HEK293 (cell line): ENCODE measurements around the gene BRD2.
A peak's percentile ranks its signal among the peaks of the same experiment; 100 is the strongest.

ENCODE experiments used
- CTCF ChIA-PET: fragments of 350-600 bp; formaldehyde crosslinking; extraction: SDS; loops from one replicate; lab custom pipeline; 2021; ENCODE audit warnings: antibody characterized with exemption; lab: Yijun Ruan, JAX
- POLR2A ChIA-PET: fragments of 300-600 bp; formaldehyde crosslinking; extraction: SDS; loops from one replicate; lab custom pipeline; 2020; ENCODE audit warnings: antibody characterized with exemption, inconsistent platforms; lab: Yijun Ruan, JAX
- H3K27ac ChIP-seq: fragments of 200-500 bp; sonication (Bioruptor generic); 2 replicates; pipeline ENCODE4 v1.5.1; 2014; ENCODE audit warnings: low read depth, low read length, control low read depth, inconsistent platforms; ENCODE audit errors: extremely low read depth
- H3K36me3 ChIP-seq, 2 experiments: fragments of 200-500 bp in 1 of 2; sonication (Bioruptor generic) in 1 of 2; 1 replicate in 1 of 2; 2 replicates in 1 of 2; pipeline ENCODE4 v1.5.1; 2014 to 2017; ENCODE audit warnings: inconsistent platforms in 2 of 2, low read length in 2 of 2; ENCODE audit not compliant: control insufficient read depth in 2 of 2, insufficient read depth in 1 of 2
- H3K4me1 ChIP-seq: fragments of 200-500 bp; sonication (Bioruptor generic); 2 replicates; pipeline ENCODE4 v1.5.1; 2014; ENCODE audit warnings: mild to moderate bottlenecking, low read length, inconsistent platforms; ENCODE audit not compliant: control insufficient read depth, insufficient read depth
- H3K4me3 ChIP-seq: 2 replicates; pipeline ENCODE4 v1.5.1; 2011; ENCODE audit warnings: low read depth, mild to moderate bottlenecking, control low read depth, low read length, moderate library complexity
- H3K9me3 ChIP-seq: fragments of 200-500 bp; sonication (Bioruptor generic); 2 replicates; pipeline ENCODE4 v1.5.1; 2014; ENCODE audit warnings: low read depth, low read length, inconsistent platforms; ENCODE audit not compliant: control insufficient read depth, insufficient read depth
- BCL11B ChIP-seq: fragments of 450-650 bp; formaldehyde crosslinking; IDR thresholded peaks from 2 replicates; pipeline ENCODE4 v1.5.1; 2016; ENCODE audit warnings: low read depth, missing biosample characterization, missing genetic modification characterization
- GFI1B ChIP-seq: fragments of 450-650 bp; formaldehyde crosslinking; IDR thresholded peaks from 2 replicates; pipeline ENCODE4 v1.5.1; 2016; ENCODE audit warnings: missing biosample characterization, missing genetic modification characterization
- GLI4 ChIP-seq: fragments of 450-650 bp; formaldehyde crosslinking; IDR thresholded peaks from 2 replicates; pipeline ENCODE4 v1.5.1; 2016; ENCODE audit warnings: missing biosample characterization, missing genetic modification characterization
- GLIS1 ChIP-seq: fragments of 450-650 bp; formaldehyde crosslinking; IDR thresholded peaks from 2 replicates; pipeline ENCODE4 v1.5.1; 2016; ENCODE audit warnings: missing biosample characterization, missing genetic modification characterization
- HOXC10 ChIP-seq: sonication (generic); formaldehyde crosslinking; IDR thresholded peaks from 2 replicates; pipeline ENCODE4 v1.8.1; 2023; ENCODE audit warnings: mild to moderate bottlenecking, missing genetic modification reagents
- SCRT1 ChIP-seq: fragments of 450-650 bp; formaldehyde crosslinking; IDR thresholded peaks from 2 replicates; pipeline ENCODE4 v1.5.1; 2016; ENCODE audit warnings: missing biosample characterization, missing genetic modification characterization, borderline replicate concordance
- SP3 ChIP-seq: fragments of 450-650 bp; formaldehyde crosslinking; IDR thresholded peaks from 2 replicates; pipeline ENCODE4 v1.5.1; 2016; ENCODE audit warnings: missing biosample characterization, missing genetic modification characterization
- YY2 ChIP-seq: fragments of 450-650 bp; formaldehyde crosslinking; IDR thresholded peaks from 2 replicates; pipeline ENCODE4 v1.5.1; 2016; ENCODE audit warnings: missing biosample characterization, missing genetic modification characterization
- ZBTB8A ChIP-seq: fragments of 450-650 bp; formaldehyde crosslinking; IDR thresholded peaks from 2 replicates; pipeline ENCODE4 v1.5.1; 2016; ENCODE audit warnings: missing biosample characterization, missing genetic modification characterization
- ZNF302 ChIP-seq: fragments of 450-650 bp; formaldehyde crosslinking; IDR thresholded peaks from 2 replicates; pipeline ENCODE4 v1.5.1; 2016; ENCODE audit warnings: missing biosample characterization, missing genetic modification characterization, low read depth
- ZNF324 ChIP-seq: fragments of 450-650 bp; formaldehyde crosslinking; IDR thresholded peaks from 2 replicates; pipeline ENCODE4 v1.5.1; 2016; ENCODE audit warnings: missing biosample characterization, missing genetic modification characterization
- ZNF335 ChIP-seq: fragments of 450-650 bp; formaldehyde crosslinking; conservative IDR thresholded peaks from 2 replicates; pipeline ENCODE4 v1.5.1; 2016; ENCODE audit warnings: missing biosample characterization, missing genetic modification characterization
- ZNF341 ChIP-seq: fragments of 450-650 bp; formaldehyde crosslinking; IDR thresholded peaks from 2 replicates; pipeline ENCODE4; 2016; ENCODE audit warnings: low read depth, missing biosample characterization, missing genetic modification characterization
- ZNF423 ChIP-seq: fragments of 450-650 bp; formaldehyde crosslinking; IDR thresholded peaks from 2 replicates; pipeline ENCODE4 v1.5.1; 2016; ENCODE audit warnings: missing biosample characterization, missing genetic modification characterization
- ZNF501 ChIP-seq: fragments of 450-650 bp; formaldehyde crosslinking; IDR thresholded peaks from 2 replicates; pipeline ENCODE4 v1.5.1; 2016; ENCODE audit warnings: missing biosample characterization, missing genetic modification characterization
- ZNF561 ChIP-seq: fragments of 450-650 bp; IDR thresholded peaks from 2 replicates; pipeline ENCODE4 v1.5.1; 2018; ENCODE audit warnings: missing biosample characterization, missing genetic modification characterization, borderline replicate concordance
- ZNF623 ChIP-seq: fragments of 450-650 bp; formaldehyde crosslinking; IDR thresholded peaks from 2 replicates; pipeline ENCODE4 v1.5.1; 2016; ENCODE audit warnings: missing biosample characterization, missing genetic modification characterization
- ZNF629 ChIP-seq: fragments of 450-650 bp; formaldehyde crosslinking; IDR thresholded peaks from 2 replicates; pipeline ENCODE4 v1.5.1; 2017; ENCODE audit warnings: missing biosample characterization, missing genetic modification characterization
- ZNF785 ChIP-seq: fragments of 450-650 bp; formaldehyde crosslinking; IDR thresholded peaks from 2 replicates; pipeline ENCODE4 v1.5.1; 2016; ENCODE audit warnings: missing biosample characterization, missing genetic modification characterization
- ZNF843 ChIP-seq: fragments of 450-650 bp; formaldehyde crosslinking; IDR thresholded peaks from 2 replicates; pipeline ENCODE4 v1.5.1; 2016; ENCODE audit warnings: missing biosample characterization, missing genetic modification characterization
- ZSCAN30 ChIP-seq: fragments of 450-650 bp; IDR thresholded peaks from 2 replicates; pipeline ENCODE4 v1.5.1; 2018; ENCODE audit warnings: missing biosample characterization, mild to moderate bottlenecking, missing genetic modification characterization, moderate library complexity
- TF ChIP-seq, protein P1 (sequence below): fragments of 450-650 bp; formaldehyde crosslinking; IDR thresholded peaks from 2 replicates; pipeline ENCODE4 v1.5.1; 2017; ENCODE audit warnings: missing biosample characterization, missing genetic modification characterization
- TF ChIP-seq, protein P2 (sequence below): fragments of 450-650 bp; formaldehyde crosslinking; conservative IDR thresholded peaks from 2 replicates; pipeline ENCODE4 v1.5.1; 2016; ENCODE audit warnings: low read depth, missing biosample characterization, missing genetic modification characterization
- TF ChIP-seq, protein P3 (sequence below): fragments of 450-650 bp; formaldehyde crosslinking; IDR thresholded peaks from 2 replicates; pipeline ENCODE4 v1.5.1; 2016; ENCODE audit warnings: missing biosample characterization, missing genetic modification characterization
- TF ChIP-seq, protein P4 (sequence below): fragments of 450-650 bp; formaldehyde crosslinking; IDR thresholded peaks from 2 replicates; pipeline ENCODE4 v1.5.1; 2016; ENCODE audit warnings: missing biosample characterization, missing genetic modification characterization

BRD2 gene

DNA sequence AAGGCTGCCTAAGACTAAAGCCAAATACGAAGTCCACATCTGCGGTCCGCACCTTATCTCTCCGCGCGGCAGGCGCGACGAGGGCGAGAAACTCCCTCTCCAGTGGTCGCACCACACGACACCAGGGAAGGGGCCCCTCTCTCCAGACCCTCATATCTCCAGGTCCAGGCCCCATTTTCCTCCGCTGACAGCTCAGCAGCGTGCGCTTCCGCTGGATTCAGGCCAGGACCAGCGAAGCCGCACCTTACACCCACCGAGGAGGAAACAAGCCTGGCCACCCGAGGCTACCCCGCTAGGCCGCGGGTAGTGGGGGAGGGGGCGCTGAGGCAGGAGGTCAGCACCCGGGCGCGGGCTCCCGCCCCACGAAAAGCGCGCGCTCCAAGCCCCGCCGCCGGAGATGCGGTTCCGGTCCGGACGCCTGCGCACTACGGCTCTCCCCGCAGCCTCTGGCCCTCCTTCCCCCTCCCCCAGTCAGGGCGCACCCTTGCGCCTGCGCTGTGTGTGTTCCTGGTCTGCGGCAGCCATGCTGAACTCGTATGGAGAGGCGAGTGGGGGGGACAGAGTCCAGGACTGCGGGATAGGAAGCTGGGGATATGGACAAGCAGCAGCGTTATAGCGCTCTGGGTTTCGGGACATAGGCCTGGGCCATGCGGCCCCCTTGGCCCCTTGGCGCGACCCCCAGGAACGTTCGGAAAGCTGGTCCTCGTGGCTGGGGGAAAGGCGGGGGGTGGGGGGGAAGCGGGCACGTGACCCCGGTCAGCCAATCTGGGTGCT is at the start of gene BRD2:
BRD2 (plus strand) TSS at position 502 of the 774 bp plus-strand sequence. CDS start 4,305 bp downstream, outside the sequence.
- H3K27ac ChIP-seq: peak within 1 kb of the TSS; percentile 99
- ChIA-PET POLR2A (interaction anchor here (0.5 to 11.3 kb wide), 13 partner anchors 9 to 1134 kb away, joined by 3 to 405 read pairs (median 9); partner anchors contain the start of genes HLA-DMA and HLA-DMB), CTCF (interaction anchor here (0.6 to 18.0 kb wide), 20 partner anchors 9 to 180 kb away, joined by 3 to 344 read pairs (median 5); partner anchors contain the start of genes HLA-DMA, PSMB9, TAP1 and TAP2)
- peaks cover 11% of the 10 kb centered on the region for H3K4me1 ChIP-seq
- H3K36me3 ChIP-seq: peaks cover 2 to 24% of the 10 kb centered on the region in 2 experiments; a peak in 2 of 3 replicates
- no peaks in the 10 kb centered on the region for H3K9me3 ChIP-seq
- peak within 1 kb of the TSS; percentile 85 for H3K4me3 ChIP-seq
- TF ChIP-seq, protein P1, sequence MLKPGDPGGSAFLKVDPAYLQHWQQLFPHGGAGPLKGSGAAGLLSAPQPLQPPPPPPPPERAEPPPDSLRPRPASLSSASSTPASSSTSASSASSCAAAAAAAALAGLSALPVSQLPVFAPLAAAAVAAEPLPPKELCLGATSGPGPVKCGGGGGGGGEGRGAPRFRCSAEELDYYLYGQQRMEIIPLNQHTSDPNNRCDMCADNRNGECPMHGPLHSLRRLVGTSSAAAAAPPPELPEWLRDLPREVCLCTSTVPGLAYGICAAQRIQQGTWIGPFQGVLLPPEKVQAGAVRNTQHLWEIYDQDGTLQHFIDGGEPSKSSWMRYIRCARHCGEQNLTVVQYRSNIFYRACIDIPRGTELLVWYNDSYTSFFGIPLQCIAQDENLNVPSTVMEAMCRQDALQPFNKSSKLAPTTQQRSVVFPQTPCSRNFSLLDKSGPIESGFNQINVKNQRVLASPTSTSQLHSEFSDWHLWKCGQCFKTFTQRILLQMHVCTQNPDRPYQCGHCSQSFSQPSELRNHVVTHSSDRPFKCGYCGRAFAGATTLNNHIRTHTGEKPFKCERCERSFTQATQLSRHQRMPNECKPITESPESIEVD: no peak
- no peak for TF ChIP-seq HOXC10
- peak; percentile 69; the same call in 1 of the 2 replicates for TF ChIP-seq ZNF785 (tag by site-specific recombination)
- peak; percentile 70; the same call in 1 of the 2 replicates for TF ChIP-seq BCL11B
- peak; percentile 74 for TF ChIP-seq ZNF843 (tag by site-specific recombination)
- TF ChIP-seq SP3: peak; percentile 65
- TF ChIP-seq, protein P2, sequence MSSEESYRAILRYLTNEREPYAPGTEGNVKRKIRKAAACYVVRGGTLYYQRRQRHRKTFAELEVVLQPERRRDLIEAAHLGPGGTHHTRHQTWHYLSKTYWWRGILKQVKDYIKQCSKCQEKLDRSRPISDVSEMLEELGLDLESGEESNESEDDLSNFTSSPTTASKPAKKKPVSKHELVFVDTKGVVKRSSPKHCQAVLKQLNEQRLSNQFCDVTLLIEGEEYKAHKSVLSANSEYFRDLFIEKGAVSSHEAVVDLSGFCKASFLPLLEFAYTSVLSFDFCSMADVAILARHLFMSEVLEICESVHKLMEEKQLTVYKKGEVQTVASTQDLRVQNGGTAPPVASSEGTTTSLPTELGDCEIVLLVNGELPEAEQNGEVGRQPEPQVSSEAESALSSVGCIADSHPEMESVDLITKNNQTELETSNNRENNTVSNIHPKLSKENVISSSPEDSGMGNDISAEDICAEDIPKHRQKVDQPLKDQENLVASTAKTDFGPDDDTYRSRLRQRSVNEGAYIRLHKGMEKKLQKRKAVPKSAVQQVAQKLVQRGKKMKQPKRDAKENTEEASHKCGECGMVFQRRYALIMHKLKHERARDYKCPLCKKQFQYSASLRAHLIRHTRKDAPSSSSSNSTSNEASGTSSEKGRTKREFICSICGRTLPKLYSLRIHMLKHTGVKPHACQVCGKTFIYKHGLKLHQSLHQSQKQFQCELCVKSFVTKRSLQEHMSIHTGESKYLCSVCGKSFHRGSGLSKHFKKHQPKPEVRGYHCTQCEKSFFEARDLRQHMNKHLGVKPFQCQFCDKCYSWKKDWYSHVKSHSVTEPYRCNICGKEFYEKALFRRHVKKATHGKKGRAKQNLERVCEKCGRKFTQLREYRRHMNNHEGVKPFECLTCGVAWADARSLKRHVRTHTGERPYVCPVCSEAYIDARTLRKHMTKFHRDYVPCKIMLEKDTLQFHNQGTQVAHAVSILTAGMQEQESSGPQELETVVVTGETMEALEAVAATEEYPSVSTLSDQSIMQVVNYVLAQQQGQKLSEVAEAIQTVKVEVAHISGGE: peak; percentile 79
- peak; percentile 84 for TF ChIP-seq ZNF501
- peak; percentile 79 for TF ChIP-seq ZBTB8A (tag by site-specific recombination)
- peak; percentile 70 for TF ChIP-seq GLIS1 (tag by site-specific recombination)
- no peak for TF ChIP-seq SCRT1
- peak; percentile 79 for TF ChIP-seq ZNF335 (tag by site-specific recombination)
- TF ChIP-seq GLI4 (tag by site-specific recombination): peak; percentile 75; the same call in 1 of the 2 replicates
- no peak for TF ChIP-seq ZNF302 (tag by site-specific recombination)
- TF ChIP-seq ZSCAN30 (tag by site-specific recombination): peak; percentile 89
- TF ChIP-seq, protein P3, sequence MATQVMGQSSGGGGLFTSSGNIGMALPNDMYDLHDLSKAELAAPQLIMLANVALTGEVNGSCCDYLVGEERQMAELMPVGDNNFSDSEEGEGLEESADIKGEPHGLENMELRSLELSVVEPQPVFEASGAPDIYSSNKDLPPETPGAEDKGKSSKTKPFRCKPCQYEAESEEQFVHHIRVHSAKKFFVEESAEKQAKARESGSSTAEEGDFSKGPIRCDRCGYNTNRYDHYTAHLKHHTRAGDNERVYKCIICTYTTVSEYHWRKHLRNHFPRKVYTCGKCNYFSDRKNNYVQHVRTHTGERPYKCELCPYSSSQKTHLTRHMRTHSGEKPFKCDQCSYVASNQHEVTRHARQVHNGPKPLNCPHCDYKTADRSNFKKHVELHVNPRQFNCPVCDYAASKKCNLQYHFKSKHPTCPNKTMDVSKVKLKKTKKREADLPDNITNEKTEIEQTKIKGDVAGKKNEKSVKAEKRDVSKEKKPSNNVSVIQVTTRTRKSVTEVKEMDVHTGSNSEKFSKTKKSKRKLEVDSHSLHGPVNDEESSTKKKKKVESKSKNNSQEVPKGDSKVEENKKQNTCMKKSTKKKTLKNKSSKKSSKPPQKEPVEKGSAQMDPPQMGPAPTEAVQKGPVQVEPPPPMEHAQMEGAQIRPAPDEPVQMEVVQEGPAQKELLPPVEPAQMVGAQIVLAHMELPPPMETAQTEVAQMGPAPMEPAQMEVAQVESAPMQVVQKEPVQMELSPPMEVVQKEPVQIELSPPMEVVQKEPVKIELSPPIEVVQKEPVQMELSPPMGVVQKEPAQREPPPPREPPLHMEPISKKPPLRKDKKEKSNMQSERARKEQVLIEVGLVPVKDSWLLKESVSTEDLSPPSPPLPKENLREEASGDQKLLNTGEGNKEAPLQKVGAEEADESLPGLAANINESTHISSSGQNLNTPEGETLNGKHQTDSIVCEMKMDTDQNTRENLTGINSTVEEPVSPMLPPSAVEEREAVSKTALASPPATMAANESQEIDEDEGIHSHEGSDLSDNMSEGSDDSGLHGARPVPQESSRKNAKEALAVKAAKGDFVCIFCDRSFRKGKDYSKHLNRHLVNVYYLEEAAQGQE (tag by site-specific recombination): no peak
- TF ChIP-seq ZNF561: peak; percentile 97; the same call in 1 of the 2 replicates
- TF ChIP-seq GFI1B: peak; percentile 23; the same call in 1 of the 2 replicates
- no peak; the same call in 1 of the 2 replicates for TF ChIP-seq ZNF623 (tag by site-specific recombination)
- peak; percentile 85 for TF ChIP-seq ZNF423 (tag by site-specific recombination)
- TF ChIP-seq YY2 (tag by site-specific recombination): peak; percentile 86
- TF ChIP-seq ZNF341 (tag by site-specific recombination): no peak; the same call in 1 of the 2 replicates
- TF ChIP-seq, protein P4, sequence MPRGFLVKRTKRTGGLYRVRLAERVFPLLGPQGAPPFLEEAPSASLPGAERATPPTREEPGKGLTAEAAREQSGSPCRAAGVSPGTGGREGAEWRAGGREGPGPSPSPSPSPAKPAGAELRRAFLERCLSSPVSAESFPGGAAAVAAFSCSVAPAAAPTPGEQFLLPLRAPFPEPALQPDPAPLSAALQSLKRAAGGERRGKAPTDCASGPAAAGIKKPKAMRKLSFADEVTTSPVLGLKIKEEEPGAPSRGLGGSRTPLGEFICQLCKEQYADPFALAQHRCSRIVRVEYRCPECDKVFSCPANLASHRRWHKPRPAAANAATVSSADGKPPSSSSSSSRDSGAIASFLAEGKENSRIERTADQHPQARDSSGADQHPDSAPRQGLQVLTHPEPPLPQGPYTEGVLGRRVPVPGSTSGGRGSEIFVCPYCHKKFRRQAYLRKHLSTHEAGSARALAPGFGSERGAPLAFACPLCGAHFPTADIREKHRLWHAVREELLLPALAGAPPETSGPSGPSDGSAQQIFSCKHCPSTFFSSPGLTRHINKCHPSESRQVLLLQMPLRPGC: peak; percentile 42; the same call in 1 of the 2 replicates
- peak; percentile 86 for TF ChIP-seq ZNF324 (tag by site-specific recombination)
- TF ChIP-seq ZNF629 (tag by site-specific recombination): peak; percentile 65; the same call in 1 of the 2 replicates
